DOHH2 (cell line): ENCODE results near the gene LRP1-AS.

ENCODE experiments used
- EZH2phosphoT487 ChIP-seq: fragments of 200-600 bp; sonication (generic); IDR thresholded peaks from 2 replicates; pipeline ENCODE4 v1.6.1; 2017; ENCODE audit warnings: borderline replicate concordance, mild to moderate bottlenecking, antibody characterized with exemption, low read length, moderate library complexity, mixed read lengths
- TF ChIP-seq, protein P1 (sequence below): fragments of 200-600 bp; sonication (generic); IDR thresholded peaks from one replicate; pipeline ENCODE4 v1.5.1; 2014; ENCODE audit warnings: antibody characterized with exemption, mild to moderate bottlenecking, low read depth, low read length; ENCODE audit not compliant: poor library complexity, severe bottlenecking

DNA sequence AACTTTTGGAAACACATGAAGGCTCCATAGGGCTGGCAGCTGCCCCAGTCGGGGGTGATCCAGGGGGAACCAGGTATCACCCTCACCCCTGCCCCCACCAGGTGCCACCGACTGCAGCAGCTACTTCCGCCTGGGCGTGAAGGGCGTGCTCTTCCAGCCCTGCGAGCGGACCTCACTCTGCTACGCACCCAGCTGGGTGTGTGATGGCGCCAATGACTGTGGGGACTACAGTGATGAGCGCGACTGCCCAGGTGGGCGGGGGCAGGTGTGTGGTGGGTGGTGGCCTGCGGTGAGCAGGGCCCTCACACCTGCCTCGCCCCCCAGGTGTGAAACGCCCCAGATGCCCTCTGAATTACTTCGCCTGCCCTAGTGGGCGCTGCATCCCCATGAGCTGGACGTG is 46.8 kb upstream of the LRP1-AS start:
- TF ChIP-seq, protein P1, sequence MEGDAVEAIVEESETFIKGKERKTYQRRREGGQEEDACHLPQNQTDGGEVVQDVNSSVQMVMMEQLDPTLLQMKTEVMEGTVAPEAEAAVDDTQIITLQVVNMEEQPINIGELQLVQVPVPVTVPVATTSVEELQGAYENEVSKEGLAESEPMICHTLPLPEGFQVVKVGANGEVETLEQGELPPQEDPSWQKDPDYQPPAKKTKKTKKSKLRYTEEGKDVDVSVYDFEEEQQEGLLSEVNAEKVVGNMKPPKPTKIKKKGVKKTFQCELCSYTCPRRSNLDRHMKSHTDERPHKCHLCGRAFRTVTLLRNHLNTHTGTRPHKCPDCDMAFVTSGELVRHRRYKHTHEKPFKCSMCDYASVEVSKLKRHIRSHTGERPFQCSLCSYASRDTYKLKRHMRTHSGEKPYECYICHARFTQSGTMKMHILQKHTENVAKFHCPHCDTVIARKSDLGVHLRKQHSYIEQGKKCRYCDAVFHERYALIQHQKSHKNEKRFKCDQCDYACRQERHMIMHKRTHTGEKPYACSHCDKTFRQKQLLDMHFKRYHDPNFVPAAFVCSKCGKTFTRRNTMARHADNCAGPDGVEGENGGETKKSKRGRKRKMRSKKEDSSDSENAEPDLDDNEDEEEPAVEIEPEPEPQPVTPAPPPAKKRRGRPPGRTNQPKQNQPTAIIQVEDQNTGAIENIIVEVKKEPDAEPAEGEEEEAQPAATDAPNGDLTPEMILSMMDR, result no peak
- TF ChIP-seq EZH2phosphoT487, result no peak
